ENCODE measurements around the gene FAM13B. TPM values are rescaled to one million over a fixed set of nuclear protein-coding genes. Genes with fewer than 3 reads are reported as not detected.
A peak's percentile ranks its signal among the peaks of the same experiment; 100 is the strongest.
"Not testable (repeated sequence)": the region's sequence is repeated elsewhere in the genome, so short reads cannot be mapped to it uniquely, and the experiment has no call there.

Gene FAM13B
- polyA plus RNA-seq (2011; rRNA removed) (19.0 and 25.0 TPM in 2 replicates), polyA minus RNA-seq (2011; rRNA and poly(A)+ RNA removed) (11.2 and 24.5 TPM in 2 replicates)

GRCh38 chr5:138032572-138033385 is at the start of gene FAM13B:
FAM13B (minus strand) TSS chr5:138033079; CDS start chr5:138019111, 13,968 bp downstream.
- POLR2A ChIA-PET: interaction anchor here (0.7 to 1.1 kb wide), 3 partner anchors 32 to 79 kb away, joined by 3 to 6 read pairs (median 5); no protein-coding TSS in a partner anchor
- peak within 1 kb of the TSS; percentile 96 for H3K4me3 ChIP-seq (ENCODE audit: low read depth, low read length)
- CTCF ChIA-PET: interaction anchor here (0.6 to 8.5 kb wide), 6 partner anchors 33 to 254 kb away, joined by 3 to 260 read pairs (median 26); no protein-coding TSS in a partner anchor
- no peaks in the 10 kb centered on the region for H3K27me3 ChIP-seq (ENCODE audit: control insufficient read depth, insufficient read depth, low read length)
- peaks cover 7% of the 10 kb centered on the region; the same call in 1 of the 2 replicates for H3K9me3 ChIP-seq (ENCODE audit: control insufficient read depth, insufficient read depth, low read length)
- no peak for DNase-seq (ENCODE audit: low read depth, low spot score)
- no peak for TF ChIP-seq CTCF (IDR thresholded peaks at IDR 0.05; ENCODE audit: low read depth, low read length)
- peak within 1 kb of the TSS; percentile 98 for H3K27ac ChIP-seq (ENCODE audit: low read depth, low read length)

- ChIA-PET CTCF (interaction anchor here (0.6 to 2.2 kb wide), 6 partner anchors 13 to 303 kb away, joined by 3 to 8 read pairs (median 6); no protein-coding TSS in a partner anchor), POLR2A (no interaction called here)
- no peak for TF ChIP-seq CTCF (IDR thresholded peaks at IDR 0.05; ENCODE audit: low read depth, low read length)
- Histone ChIP-seq H3K4me3 (ENCODE audit: low read depth, low read length) (no peak overlapping the region), H3K27ac (ENCODE audit: low read depth, low read length) (no peak overlapping the region), H3K27me3 (ENCODE audit: control insufficient read depth, insufficient read depth, low read length) (peaks cover 2% of the 10 kb centered on the region), H3K9me3 (ENCODE audit: control insufficient read depth, insufficient read depth, low read length) (no peaks in the 10 kb centered on the region; the same call in 1 of the 2 replicates)
- DNase-seq (ENCODE audit: low read depth, low spot score): no peak
Measured at GRCh38 chr5:138082033-138082432, 49.2 kb upstream of the FAM13B start.

- ChIA-PET CTCF (interaction anchor here (0.6 to 6.4 kb wide), 26 partner anchors 11 to 457 kb away, joined by 3 to 158 read pairs (median 6); partner anchors contain the start of gene BRD8), POLR2A (no interaction called here)
- no peak for DNase-seq (ENCODE audit: low read depth, low spot score)
- H3K27ac ChIP-seq (ENCODE audit: low read depth, low read length): no peak overlapping the region
- H3K9me3 ChIP-seq (ENCODE audit: control insufficient read depth, insufficient read depth, low read length): no peaks in the 10 kb centered on the region
- no peak overlapping the region for H3K4me3 ChIP-seq (ENCODE audit: low read depth, low read length)
- no peak for TF ChIP-seq CTCF (IDR thresholded peaks at IDR 0.05; ENCODE audit: low read depth, low read length)
- peaks cover 4% of the 10 kb centered on the region for H3K27me3 ChIP-seq (ENCODE audit: control insufficient read depth, insufficient read depth, low read length)
Measured at GRCh38 chr5:138078006-138078643, 45.2 kb upstream of the FAM13B start.

- peak; percentile 93 for TF ChIP-seq CTCF (IDR thresholded peaks at IDR 0.05; ENCODE audit: low read depth, low read length)
- peak; percentile 23 for DNase-seq (ENCODE audit: low read depth, low spot score)
- CTCF ChIA-PET: interaction anchor here (0.5 to 6.4 kb wide), 42 partner anchors 11 to 456 kb away, joined by 3 to 158 read pairs (median 5); partner anchors contain the start of genes BRD8 and NME5
- Histone ChIP-seq H3K4me3 (ENCODE audit: low read depth, low read length) (no peak overlapping the region), H3K27ac (ENCODE audit: low read depth, low read length) (no peak overlapping the region), H3K9me3 (ENCODE audit: control insufficient read depth, insufficient read depth, low read length) (no peaks in the 10 kb centered on the region), H3K27me3 (ENCODE audit: control insufficient read depth, insufficient read depth, low read length) (peaks cover 4% of the 10 kb centered on the region)
- POLR2A ChIA-PET: no interaction called here
Measured at GRCh38 chr5:138077064-138077696, 44.3 kb upstream of the FAM13B start.

- DNase-seq (ENCODE audit: low read depth, low spot score); H3K9me3 ChIP-seq (ENCODE audit: control insufficient read depth, insufficient read depth, low read length); H3K4me3 ChIP-seq (ENCODE audit: low read depth, low read length); POLR2A ChIA-PET; H3K27me3 ChIP-seq (ENCODE audit: control insufficient read depth, insufficient read depth, low read length); H3K27ac ChIP-seq (ENCODE audit: low read depth, low read length): not testable (repeated sequence)
- CTCF ChIA-PET: interaction anchor here (0.9 to 9.7 kb wide), 9 partner anchors 13 to 440 kb away, joined by 4 to 260 read pairs (median 8); partner anchors contain the start of gene FAM13B
Measured at GRCh38 chr5:138070026-138070425, 37.1 kb upstream of the FAM13B start.

All from AG04450 (cell line).